Measurements from ENCODE around the gene PRELID3B.

DNA sequence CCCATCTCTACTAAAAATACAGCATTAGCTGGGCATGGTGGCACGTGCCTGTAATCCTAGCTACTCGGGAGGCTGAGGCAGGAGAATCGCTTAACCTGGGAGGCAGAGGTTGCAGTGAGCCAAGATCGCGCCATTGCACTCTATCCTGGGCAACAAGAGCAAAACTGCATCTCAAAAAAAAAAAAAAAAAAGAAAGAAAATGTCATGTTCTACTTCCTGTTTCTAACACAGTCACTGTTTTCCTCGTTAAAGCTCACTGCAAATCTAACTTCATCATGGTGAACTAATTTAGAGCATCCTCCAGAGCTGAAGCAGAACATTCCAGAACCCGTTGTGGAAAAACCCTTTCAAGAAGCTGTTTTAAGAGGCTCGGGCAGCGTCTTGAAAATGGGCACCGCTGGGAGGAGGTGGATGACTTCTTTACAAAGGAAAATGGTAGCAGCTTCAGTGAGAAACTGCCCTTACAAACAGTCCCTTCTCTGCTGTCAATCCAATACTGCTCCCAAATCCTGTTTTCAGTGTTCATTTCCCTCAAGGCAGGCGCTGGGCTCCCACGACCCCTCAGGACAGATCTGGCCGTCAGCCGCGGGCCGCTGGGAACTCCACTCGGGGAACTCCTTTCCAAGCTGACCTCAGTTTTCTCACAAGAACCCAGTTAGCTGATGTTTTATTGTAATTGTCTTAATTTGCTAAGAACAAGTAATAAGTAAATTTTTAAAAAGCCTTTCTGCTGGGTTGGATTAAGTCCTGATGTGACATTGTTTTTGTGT, 48.0 kb downstream of the PRELID3B start:
- TF ChIP-seq, protein P1, sequence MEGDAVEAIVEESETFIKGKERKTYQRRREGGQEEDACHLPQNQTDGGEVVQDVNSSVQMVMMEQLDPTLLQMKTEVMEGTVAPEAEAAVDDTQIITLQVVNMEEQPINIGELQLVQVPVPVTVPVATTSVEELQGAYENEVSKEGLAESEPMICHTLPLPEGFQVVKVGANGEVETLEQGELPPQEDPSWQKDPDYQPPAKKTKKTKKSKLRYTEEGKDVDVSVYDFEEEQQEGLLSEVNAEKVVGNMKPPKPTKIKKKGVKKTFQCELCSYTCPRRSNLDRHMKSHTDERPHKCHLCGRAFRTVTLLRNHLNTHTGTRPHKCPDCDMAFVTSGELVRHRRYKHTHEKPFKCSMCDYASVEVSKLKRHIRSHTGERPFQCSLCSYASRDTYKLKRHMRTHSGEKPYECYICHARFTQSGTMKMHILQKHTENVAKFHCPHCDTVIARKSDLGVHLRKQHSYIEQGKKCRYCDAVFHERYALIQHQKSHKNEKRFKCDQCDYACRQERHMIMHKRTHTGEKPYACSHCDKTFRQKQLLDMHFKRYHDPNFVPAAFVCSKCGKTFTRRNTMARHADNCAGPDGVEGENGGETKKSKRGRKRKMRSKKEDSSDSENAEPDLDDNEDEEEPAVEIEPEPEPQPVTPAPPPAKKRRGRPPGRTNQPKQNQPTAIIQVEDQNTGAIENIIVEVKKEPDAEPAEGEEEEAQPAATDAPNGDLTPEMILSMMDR (conservative IDR thresholded peaks at IDR 0.05): no peak
- TF ChIP-seq ZFX (IDR thresholded peaks at IDR 0.05): no peak

All from C4-2B (cell line).